Activated CD8-positive, alpha-beta memory T cell treated with anti-CD3 and anti-CD28 coated beads for 1 hour (primary cell): ENCODE data around the gene TMEM217.
A peak's percentile ranks its signal among the peaks of the same experiment; 100 is the strongest.

Experiments used
- DNase-seq, 2 donors: peaks; one replicate each; pipeline ENCODE4 v3.0.0-alpha.2; 2020; ENCODE audit warnings: low read depth in 1 of 2; ENCODE audit errors: extremely low read depth in 1 of 2

Gene TMEM217

GRCh38 chr6:37170273-37171200 is 87.4 kb downstream of the TMEM217 start:
- DNase-seq = no peak

GRCh38 chr6:37169496-37170272 is 88.3 kb downstream of the TMEM217 start, which contains the start of gene PIM1:
Gene PIM1 (plus strand): TSS chr6:37170152. CDS start chr6:37170576, 424 bp downstream.
- peak; percentile 96 to 99 for DNase-seq

- no peak for DNase-seq
Measured at GRCh38 chr6:37168811-37169495, 89.0 kb downstream of the TMEM217 start.

- DNase-seq = no peak
Measured at GRCh38 chr6:37168163-37168758, 89.7 kb downstream of the TMEM217 start.

GRCh38 chr6:37162740-37163139 is 95.2 kb downstream of the TMEM217 start:
- DNase-seq = no peak
